ENCODE results near the gene MCOLN1. TPM values are rescaled to one million over a fixed set of nuclear protein-coding genes. Genes with fewer than 3 reads are reported as not detected.

MCOLN1 gene
- total RNA-seq, 2 donors from 2014 or later, result 17.8 to 26.5 TPM

GRCh38 chr19:7509625-7510024 is 12.8 kb upstream of the MCOLN1 start:
- H3K27ac ChIP-seq, result no peak overlapping the region
- intact Hi-C loops (cut with DNase I), result no loop called here
- no peaks in the 10 kb centered on the region for H3K27me3 ChIP-seq
- H3K36me3 ChIP-seq, result no peaks in the 10 kb centered on the region
- peaks cover 6% of the 10 kb centered on the region for H3K4me1 ChIP-seq
- H3K9ac ChIP-seq (ENCODE audit: low read depth in 2 of 2, low read length in 2 of 2), result no peak overlapping the region
- no peak for TF ChIP-seq CTCF (IDR thresholded peaks at IDR 0.05)
- H3K9me3 ChIP-seq, result no peaks in the 10 kb centered on the region
- H3K4me3 ChIP-seq, result no peak overlapping the region
- no peak for DNase-seq

- H3K27me3 ChIP-seq, result no peaks in the 10 kb centered on the region
- no peak for DNase-seq
- no peaks in the 10 kb centered on the region for H3K9me3 ChIP-seq
- H3K36me3 ChIP-seq, result no peaks in the 10 kb centered on the region
- H3K4me1 ChIP-seq, result no peaks in the 10 kb centered on the region
- no peak overlapping the region for H3K27ac ChIP-seq
- no peak for TF ChIP-seq CTCF (IDR thresholded peaks at IDR 0.05)
- intact Hi-C loops (cut with DNase I), result no loop called here
- no peak overlapping the region for H3K9ac ChIP-seq (ENCODE audit: low read depth in 2 of 2, low read length in 2 of 2)
- no peak overlapping the region for H3K4me3 ChIP-seq
Measured at GRCh38 chr19:7512400-7512851, 10.0 kb upstream of the MCOLN1 start.

GRCh38 chr19:7513809-7514642 is 8.4 kb upstream of the MCOLN1 start:
- no peak overlapping the region for H3K27ac ChIP-seq

GRCh38 chr19:7515110-7515644 is 7.2 kb upstream of the MCOLN1 start:
- TF ChIP-seq CTCF (IDR thresholded peaks at IDR 0.05), result no peak
- intact Hi-C loops (cut with DNase I), result no loop called here
- Histone ChIP-seq H3K4me3 (no peak overlapping the region), H3K4me1 (no peaks in the 10 kb centered on the region), H3K9ac (ENCODE audit: low read depth in 2 of 2, low read length in 2 of 2) (peak overlapping the region in 1 of 2 donors; percentile 42), H3K9me3 (no peaks in the 10 kb centered on the region), H3K27me3 (no peaks in the 10 kb centered on the region), H3K36me3 (no peaks in the 10 kb centered on the region), H3K27ac (peak overlapping the region; percentile 76)
- DNase-seq, result peak; percentile 45

More at GRCh38 chr19:7513809-7514642, 8.4 kb upstream of the MCOLN1 start:
- Histone ChIP-seq H3K27me3 (no peaks in the 10 kb centered on the region), H3K9ac (ENCODE audit: low read depth in 2 of 2, low read length in 2 of 2) (no peak overlapping the region), H3K4me1 (no peaks in the 10 kb centered on the region), H3K9me3 (no peaks in the 10 kb centered on the region), H3K4me3 (no peak overlapping the region), H3K36me3 (no peaks in the 10 kb centered on the region)
- intact Hi-C loops (cut with DNase I), result no loop called here
- TF ChIP-seq CTCF (IDR thresholded peaks at IDR 0.05), result no peak
- DNase-seq, result no peak

GRCh38 chr19:7515645-7516151 is 6.7 kb upstream of the MCOLN1 start, which contains the start of gene ZNF358:
ZNF358 (plus strand) TSS chr19:7516103; CDS start chr19:7519243, 3,140 bp downstream.
- intact Hi-C loops (cut with DNase I), result no loop called here
- H3K36me3 ChIP-seq, result no peaks in the 10 kb centered on the region

More at GRCh38 chr19:7515645-7516151, 6.7 kb upstream of the MCOLN1 start, which contains the start of gene ZNF358:
- peak within 1 kb of the TSS; percentile 67 for H3K4me3 ChIP-seq
- no peaks in the 10 kb centered on the region for H3K9me3 ChIP-seq
- no peaks in the 10 kb centered on the region for H3K4me1 ChIP-seq
- H3K9ac ChIP-seq (ENCODE audit: low read depth in 2 of 2, low read length in 2 of 2), result peak within 1 kb of the TSS; percentile 70 to 87
- peak; percentile 79 for DNase-seq
- TF ChIP-seq CTCF (IDR thresholded peaks at IDR 0.05), result no peak
- H3K27me3 ChIP-seq, result no peaks in the 10 kb centered on the region
- H3K27ac ChIP-seq, result peak within 1 kb of the TSS; percentile 76
